ENCODE measurements around the gene ERICH6.
"Not testable (repeated sequence)": the region's sequence is repeated elsewhere in the genome, so short reads cannot be mapped to it uniquely, and the experiment has no call there.

Gene ERICH6

DNA sequence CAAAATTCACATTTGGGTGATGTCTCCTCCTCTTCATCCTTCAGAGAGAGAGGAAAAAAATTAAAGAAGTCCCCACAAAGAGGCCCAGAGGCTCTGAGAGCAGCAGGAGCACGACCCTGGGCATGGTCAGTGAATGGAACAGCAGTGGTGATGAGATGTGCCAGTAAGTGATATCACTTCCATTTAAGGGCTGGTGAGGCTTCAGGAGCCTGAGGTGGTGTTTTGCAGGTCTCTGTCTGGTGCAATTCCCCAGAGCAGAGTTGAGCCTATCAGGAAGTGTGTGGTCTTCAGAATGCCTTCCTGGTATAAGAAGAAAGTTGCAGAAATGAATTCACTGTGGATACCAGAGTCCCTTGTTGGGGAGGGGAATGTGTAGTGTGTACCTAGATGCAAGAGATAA lies 21.4 kb downstream of the ERICH6 start:
- DNase-seq (ENCODE audit: low read depth in 3 of 3, low spot score in 1 of 3): no peak

GRCh38 chr3:150681057-150681456 lies 22.7 kb downstream of the ERICH6 start:
- no peak for DNase-seq (ENCODE audit: low read depth in 3 of 3, low spot score in 1 of 3)

GRCh38 chr3:150680562-150680961 lies 23.2 kb downstream of the ERICH6 start:
- no peak for DNase-seq (ENCODE audit: low read depth in 3 of 3, low spot score in 1 of 3)

- DNase-seq (ENCODE audit: low read depth in 3 of 3, low spot score in 1 of 3): no peak
Observed at GRCh38 chr3:150675587-150675986, 28.1 kb downstream of the ERICH6 start.

DNA sequence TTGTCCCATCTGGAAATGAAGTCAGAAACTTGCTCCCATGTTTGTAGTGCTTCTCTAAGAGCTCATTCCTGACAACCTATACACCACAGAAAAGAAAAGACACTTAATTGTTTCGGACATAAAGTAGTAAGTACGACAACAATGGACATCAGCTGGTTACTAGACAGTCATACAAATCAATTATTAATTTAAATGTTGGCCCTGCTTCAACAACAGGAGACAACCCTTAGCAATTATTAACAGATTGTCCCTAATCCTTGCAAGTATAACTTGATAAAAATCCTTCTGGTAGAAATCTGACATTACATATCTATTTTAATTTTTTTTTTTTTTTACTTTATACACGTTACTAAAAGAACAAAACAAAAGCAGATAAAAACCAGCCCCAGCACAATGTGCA lies 29.8 kb downstream of the ERICH6 start:
- no peak for DNase-seq (ENCODE audit: low read depth in 3 of 3, low spot score in 1 of 3)

DNA sequence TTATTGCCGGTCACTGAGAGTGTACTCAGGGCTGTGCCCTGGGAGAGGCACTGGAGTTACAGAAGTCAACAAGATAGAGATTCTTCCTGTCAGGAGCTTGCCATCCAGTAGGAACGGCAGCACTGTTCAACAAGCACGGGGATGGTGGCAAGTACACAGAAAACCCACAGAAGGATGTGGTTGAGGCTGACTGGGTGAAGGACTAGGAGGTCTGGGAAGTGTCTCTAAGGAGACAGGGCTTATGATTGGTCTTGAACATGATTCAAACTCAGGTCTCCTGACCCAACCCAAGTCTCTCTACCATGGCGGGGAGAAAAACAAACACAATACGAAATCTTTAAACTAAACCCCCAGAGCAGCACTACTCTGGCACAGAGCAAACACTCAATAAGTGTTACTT lies 37.6 kb downstream of the ERICH6 start:
- no peak for DNase-seq (ENCODE audit: low read depth in 3 of 3, low spot score in 1 of 3)

- DNase-seq (ENCODE audit: low read depth in 3 of 3, low spot score in 1 of 3): no peak
Observed at GRCh38 chr3:150663461-150663860, 40.3 kb downstream of the ERICH6 start.

- no peak for DNase-seq (ENCODE audit: low read depth in 3 of 3, low spot score in 1 of 3)
Observed at GRCh38 chr3:150662410-150663200, 41.1 kb downstream of the ERICH6 start.

DNA sequence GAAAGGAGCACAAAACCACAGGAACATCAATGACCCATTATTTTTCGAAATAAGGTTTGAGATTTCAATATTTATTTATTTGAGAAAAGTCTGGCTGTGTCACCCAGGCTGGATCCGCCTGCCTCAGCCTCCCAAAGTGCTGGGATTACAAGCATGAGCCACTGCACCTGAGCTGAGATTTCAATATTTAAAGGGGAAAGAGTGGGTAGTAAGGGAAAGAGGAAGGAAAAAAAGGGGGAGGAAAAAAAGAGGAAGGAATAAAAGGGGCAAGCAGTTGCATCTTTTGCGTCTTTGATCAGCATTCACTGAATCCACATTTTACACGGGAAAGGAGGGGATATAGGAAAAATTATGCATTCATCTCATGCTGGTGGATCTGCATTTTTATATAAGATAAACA lies 47.4 kb downstream of the ERICH6 start:
- no peak for DNase-seq (ENCODE audit: low read depth in 3 of 3, low spot score in 1 of 3)

DNA sequence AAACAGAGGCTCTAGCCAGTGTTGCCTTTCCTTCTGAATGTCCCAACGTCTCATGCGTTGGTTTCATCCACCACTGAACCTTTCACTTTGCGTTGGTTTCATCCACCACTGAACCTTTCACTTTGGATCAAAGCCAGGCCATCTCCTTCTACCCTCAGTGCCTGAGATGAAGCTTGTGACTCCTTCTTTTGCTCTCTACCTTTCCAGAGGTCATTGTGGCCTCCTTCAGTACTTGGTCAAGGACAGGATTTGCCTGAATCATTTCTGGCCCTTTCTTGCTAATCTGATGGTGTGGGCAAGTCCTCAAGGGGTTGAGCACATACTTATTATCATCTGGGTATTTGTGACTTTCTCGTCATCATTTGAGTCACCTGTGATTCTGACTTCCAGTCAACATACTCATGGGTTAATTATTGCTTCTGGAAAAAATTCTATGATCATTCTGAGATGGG lies 50.6 kb downstream of the ERICH6 start:
- no peak for DNase-seq (ENCODE audit: low read depth in 3 of 3, low spot score in 1 of 3)

DNA sequence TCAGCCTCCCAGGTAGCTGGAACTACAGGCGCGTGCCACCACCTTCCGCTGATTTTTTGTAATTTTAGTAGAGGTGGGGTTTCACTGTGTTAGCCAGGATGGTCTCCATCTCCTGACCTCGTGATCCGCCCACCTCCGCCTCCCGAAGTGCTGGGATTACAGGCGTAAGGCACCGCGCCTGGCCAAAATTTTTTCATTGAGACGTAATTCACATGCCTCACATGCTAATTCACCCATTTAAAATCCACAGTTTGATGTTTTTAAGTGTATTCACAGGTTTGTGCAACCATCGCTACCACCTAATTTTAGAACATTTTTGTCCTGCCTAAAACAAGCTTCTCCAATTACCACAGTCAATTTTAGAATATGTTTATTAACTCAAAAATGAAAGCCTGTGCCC lies 63.5 kb downstream of the ERICH6 start:
- DNase-seq (ENCODE audit: low read depth in 3 of 3, low spot score in 1 of 3): no peak

- no peak for DNase-seq (ENCODE audit: low read depth in 3 of 3, low spot score in 1 of 3)
Observed at GRCh38 chr3:150639262-150639661, 64.5 kb downstream of the ERICH6 start.

DNA sequence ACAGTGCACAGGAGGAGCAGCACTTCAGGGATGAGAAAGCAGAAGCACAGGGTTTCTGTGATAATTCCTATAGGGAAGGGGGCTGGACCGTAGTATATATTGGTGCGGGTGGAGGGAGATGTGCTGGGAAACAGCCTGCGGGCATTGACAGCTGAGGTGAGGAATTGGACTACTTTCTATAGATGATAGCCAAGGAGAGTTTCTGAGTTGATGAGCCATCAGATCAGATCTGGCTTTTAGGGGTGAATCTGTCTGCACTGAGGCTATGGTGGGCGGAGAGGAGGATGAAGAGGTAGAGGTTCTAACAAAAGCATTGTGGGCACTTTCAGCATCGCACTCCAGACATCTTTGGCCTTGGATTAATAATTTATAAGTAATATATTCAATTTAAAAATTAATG lies 67.5 kb downstream of the ERICH6 start:
- DNase-seq (ENCODE audit: low read depth in 3 of 3, low spot score in 1 of 3): no peak

- no peak for DNase-seq (ENCODE audit: low read depth in 3 of 3, low spot score in 1 of 3)
Observed at GRCh38 chr3:150635526-150635925, 68.2 kb downstream of the ERICH6 start.

GRCh38 chr3:150635076-150635475 lies 68.6 kb downstream of the ERICH6 start:
- no peak for DNase-seq (ENCODE audit: low read depth in 3 of 3, low spot score in 1 of 3)

- DNase-seq (ENCODE audit: low read depth in 3 of 3, low spot score in 1 of 3): no peak
Observed at GRCh38 chr3:150631515-150632221, 72.1 kb downstream of the ERICH6 start.

DNA sequence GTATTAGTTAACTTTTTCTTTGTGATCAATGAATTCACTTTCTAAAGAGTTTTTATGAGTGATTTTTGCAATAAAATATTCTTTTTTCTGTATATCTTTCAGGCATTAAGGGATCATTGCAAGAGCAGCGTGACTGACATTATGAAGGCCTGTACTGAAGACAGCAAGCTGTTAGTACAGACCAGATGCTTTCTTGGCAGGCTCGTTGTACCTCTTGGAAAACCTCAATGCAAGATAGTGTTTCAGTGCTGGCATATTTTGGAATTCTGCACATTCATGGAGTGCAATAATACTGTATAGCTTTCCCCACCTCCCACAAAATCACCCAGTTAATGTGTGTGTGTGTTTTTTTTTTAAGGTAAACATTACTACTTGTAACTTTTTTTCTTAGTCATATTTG lies 76.2 kb downstream of the ERICH6 start:
- DNase-seq (ENCODE audit: low read depth in 3 of 3, low spot score in 1 of 3): no peak

DNA sequence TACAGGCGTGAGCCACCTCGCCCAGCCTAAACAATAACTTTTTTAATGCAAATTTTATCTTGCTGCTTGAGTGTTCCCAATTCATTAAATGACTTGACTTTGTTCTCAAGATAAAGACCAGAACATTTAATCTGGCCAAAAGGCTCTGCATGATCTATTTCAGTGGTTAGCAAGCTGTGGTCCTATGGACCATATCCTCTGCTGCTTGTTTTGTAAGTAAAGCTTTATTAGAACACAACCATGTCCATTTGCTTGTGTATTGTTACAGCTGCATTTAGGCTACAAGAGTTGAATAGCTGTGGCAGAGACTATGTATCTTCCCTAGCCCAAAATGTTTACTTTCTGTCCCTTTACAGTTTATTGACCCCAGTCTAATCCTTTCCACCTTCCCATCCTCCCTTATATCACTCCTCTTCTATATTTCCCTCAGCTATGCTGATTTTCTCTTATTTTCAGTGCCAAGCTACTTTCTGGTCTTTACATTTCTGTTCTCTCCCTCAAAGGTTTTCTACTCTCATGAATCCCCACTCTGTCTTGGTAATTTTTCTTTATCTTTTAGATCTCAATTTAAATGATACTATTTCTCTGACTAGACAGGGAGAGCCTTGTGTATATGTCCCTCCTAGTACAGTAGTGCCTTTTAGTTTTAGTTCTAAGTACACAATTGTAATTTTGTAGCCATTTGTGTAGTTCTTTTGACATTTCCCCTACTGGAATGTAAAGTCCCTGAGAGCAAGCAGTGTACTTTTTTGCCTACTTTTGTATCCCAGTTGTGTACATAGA lies 77.4 kb downstream of the ERICH6 start:
- DNase-seq (ENCODE audit: low read depth in 3 of 3, low spot score in 1 of 3): no peak

GRCh38 chr3:150623945-150624344 lies 79.8 kb downstream of the ERICH6 start:
- DNase-seq (ENCODE audit: low read depth in 3 of 3, low spot score in 1 of 3): no peak

GRCh38 chr3:150622955-150623354 lies 80.8 kb downstream of the ERICH6 start:
- not testable (repeated sequence) for DNase-seq (ENCODE audit: low read depth in 3 of 3, low spot score in 1 of 3)

DNA sequence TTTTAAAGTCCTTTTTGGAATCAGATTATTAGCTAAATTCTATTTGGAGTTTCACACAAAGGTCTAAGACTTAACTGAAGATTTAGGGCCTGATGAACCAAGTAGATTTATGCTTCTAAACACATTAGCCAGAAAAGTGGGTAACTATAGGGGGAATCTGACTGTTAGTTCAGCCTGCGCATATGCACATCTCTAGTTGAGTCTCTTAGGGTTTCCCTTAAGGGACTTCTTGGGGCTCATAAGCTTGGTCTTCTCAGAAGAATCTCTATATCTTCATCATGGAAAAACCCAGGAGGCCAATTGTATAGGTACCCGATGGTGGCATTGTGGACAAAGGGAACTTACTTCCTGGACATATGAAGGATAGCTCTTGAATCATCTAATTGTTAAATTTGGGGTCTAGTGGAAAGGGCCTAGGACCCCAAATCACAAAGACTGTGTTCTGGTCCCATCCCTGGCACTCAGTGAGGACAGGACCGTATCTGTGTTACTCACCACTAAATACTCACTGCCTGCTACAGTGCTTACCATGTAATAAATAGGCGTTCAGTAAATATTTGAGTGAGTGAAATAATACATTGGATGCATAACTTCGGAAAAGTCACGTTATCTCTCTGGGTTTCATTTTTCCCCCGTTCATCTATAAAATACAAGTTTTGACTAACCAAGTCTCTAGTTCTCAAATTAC lies 83.6 kb downstream of the ERICH6 start:
- DNase-seq (ENCODE audit: low read depth in 3 of 3, low spot score in 1 of 3): no peak

Data from stimulated activated CD4-positive, alpha-beta T cell treated with anti-CD3 and anti-CD28 coated beads, TNF-alpha, amount 100 ng/mL, for 1 hour (primary cell).